Stimulated activated CD8-positive, alpha-beta memory T cell treated with anti-CD3 and anti-CD28 coated beads, Interleukin-2, amount 100 ng/mL, for 1 hour (primary cell): ENCODE results near the gene RGMB.
A peak's percentile ranks its signal among the peaks of the same experiment; 100 is the strongest.

Experiments used
- DNase-seq, 2 donors: peaks; one replicate each; pipeline ENCODE4 v3.0.0-alpha.2; 2020; ENCODE audit warnings: low read depth in 2 of 2

The RGMB gene

GRCh38 chr5:98768160-98768959, 5.1 kb upstream of the RGMB start:
- DNase-seq: no peak

GRCh38 chr5:98768960-98769209, 4.6 kb upstream of the RGMB start:
- no peak for DNase-seq

GRCh38 chr5:98769210-98769958, 4.1 kb upstream of the RGMB start:
- DNase-seq: no peak

- no peak for DNase-seq
These were observed 3.6 kb upstream of the RGMB start for GRCh38 chr5:98769959-98770208.

GRCh38 chr5:98770209-98770910, 3.1 kb upstream of the RGMB start:
- DNase-seq: no peak

GRCh38 chr5:98770911-98771322, 2.5 kb upstream of the RGMB start:
- DNase-seq: no peak

- no peak for DNase-seq
These were observed 1.9 kb upstream of the RGMB start for GRCh38 chr5:98771382-98772109.

- DNase-seq: peak in 1 of 2 donors; percentile 39
These were observed 849 bp upstream of the RGMB start for GRCh38 chr5:98772415-98773213.

GRCh38 chr5:98773214-98773463, 324 bp upstream of the RGMB start:
- no peak for DNase-seq

GRCh38 chr5:98774192-98775033, 950 bp downstream of the RGMB start:
- DNase-seq: peak in 1 of 2 donors; percentile 31

- DNase-seq: no peak
These were observed 2.0 kb downstream of the RGMB start for GRCh38 chr5:98775246-98776065.

- no peak for DNase-seq
These were observed 2.7 kb downstream of the RGMB start for GRCh38 chr5:98776066-98776705.

- no peak for DNase-seq
These were observed 3.8 kb downstream of the RGMB start for GRCh38 chr5:98777295-98777694.

GRCh38 chr5:98779264-98779877, 5.9 kb downstream of the RGMB start:
- no peak for DNase-seq

GRCh38 chr5:98780390-98780789, 6.9 kb downstream of the RGMB start:
- no peak for DNase-seq

- no peak for DNase-seq
These were observed 8.1 kb downstream of the RGMB start for GRCh38 chr5:98781520-98781919.

- DNase-seq: no peak
These were observed 8.5 kb downstream of the RGMB start for GRCh38 chr5:98781964-98782363.

- DNase-seq: no peak
These were observed 9.7 kb downstream of the RGMB start for GRCh38 chr5:98783051-98783649.

- no peak for DNase-seq
These were observed 10.9 kb downstream of the RGMB start for GRCh38 chr5:98784411-98784810.
